ENCODE data around the gene SPIRE1. TPM values are rescaled to one million over a fixed set of nuclear protein-coding genes. Genes with fewer than 3 reads are reported as not detected.
A peak's percentile ranks its signal among the peaks of the same experiment; 100 is the strongest.
"Not testable (repeated sequence)": the region's sequence is repeated elsewhere in the genome, so short reads cannot be mapped to it uniquely, and the experiment has no call there.

Gene SPIRE1
- total RNA-seq, 2 donors from 2014 or later: 31.5 to 46.4 TPM

GRCh38 chr18:12574494-12575185, 83.3 kb downstream of the SPIRE1 start:
- intact Hi-C loops (cut with DNase I): no loop called here
- peak in 1 of 2 donors; percentile 34 for ATAC-seq
- no peak for DNase-seq

- DNase-seq (no peak), ATAC-seq (no peak)
- intact Hi-C loops (cut with DNase I): no loop called here
Observed at GRCh38 chr18:12571630-12572029, 86.3 kb downstream of the SPIRE1 start.

- intact Hi-C loops (cut with DNase I): no loop called here
- DNase-seq (no peak), ATAC-seq (no peak)
Observed at GRCh38 chr18:12569791-12570190, 88.1 kb downstream of the SPIRE1 start.

- intact Hi-C loops (cut with DNase I): no loop called here
- DNase-seq (no peak), ATAC-seq (no peak)
Observed at GRCh38 chr18:12567849-12568248, 90.1 kb downstream of the SPIRE1 start.

- intact Hi-C loops (cut with DNase I): no loop called here
- ATAC-seq: no peak
Observed at GRCh38 chr18:12564861-12565260, 93.0 kb downstream of the SPIRE1 start.

GRCh38 chr18:12564378-12564777, 93.5 kb downstream of the SPIRE1 start:
- ATAC-seq: no peak
- no peak for DNase-seq
- intact Hi-C loops (cut with DNase I): no loop called here

More at GRCh38 chr18:12564861-12565260, 93.0 kb downstream of the SPIRE1 start:
- DNase-seq: no peak

GRCh38 chr18:12560600-12560999, 97.3 kb downstream of the SPIRE1 start:
- ATAC-seq; DNase-seq; intact Hi-C loops (cut with DNase I): not testable (repeated sequence)

GRCh38 chr18:12559319-12559718, 98.6 kb downstream of the SPIRE1 start:
- ATAC-seq: no peak
- DNase-seq: no peak
- intact Hi-C loops (cut with DNase I): no loop called here

- ATAC-seq (no peak), DNase-seq (no peak)
- intact Hi-C loops (cut with DNase I): no loop called here
Observed at GRCh38 chr18:12556946-12557806, 100.7 kb downstream of the SPIRE1 start.

- DNase-seq: no peak
- intact Hi-C loops (cut with DNase I): no loop called here
- no peak for ATAC-seq
Observed at GRCh38 chr18:12554796-12555388, 103.0 kb downstream of the SPIRE1 start.

- intact Hi-C loops (cut with DNase I): no loop called here
- DNase-seq: no peak
- no peak for ATAC-seq
Observed at GRCh38 chr18:12552879-12553242, 105.0 kb downstream of the SPIRE1 start.

GRCh38 chr18:12551943-12552878, 105.7 kb downstream of the SPIRE1 start:
- DNase-seq: peak; percentile 58

GRCh38 chr18:12551466-12551865, 106.4 kb downstream of the SPIRE1 start:
- intact Hi-C loops (cut with DNase I); ATAC-seq; DNase-seq: not testable (repeated sequence)

More at GRCh38 chr18:12551943-12552878, 105.7 kb downstream of the SPIRE1 start:
- ATAC-seq: peak; percentile 92 to 93
- intact Hi-C loops (cut with DNase I): not testable (repeated sequence)

GRCh38 chr18:12543697-12544096, 114.2 kb downstream of the SPIRE1 start:
- intact Hi-C loops (cut with DNase I): no loop called here
- no peak for DNase-seq
- ATAC-seq: no peak

GRCh38 chr18:12540751-12541150, 117.2 kb downstream of the SPIRE1 start:
- ATAC-seq (no peak), DNase-seq (no peak)
- intact Hi-C loops (cut with DNase I): no loop called here

GRCh38 chr18:12539158-12539557, 118.7 kb downstream of the SPIRE1 start:
- intact Hi-C loops (cut with DNase I); DNase-seq; ATAC-seq: not testable (repeated sequence)

GRCh38 chr18:12534820-12535219, 123.1 kb downstream of the SPIRE1 start:
- intact Hi-C loops (cut with DNase I): no loop called here
- ATAC-seq: no peak
- DNase-seq: no peak

GRCh38 chr18:12532661-12533060, 125.2 kb downstream of the SPIRE1 start:
- intact Hi-C loops (cut with DNase I): no loop called here
- ATAC-seq: no peak
- no peak for DNase-seq

GRCh38 chr18:12531749-12532148, 126.2 kb downstream of the SPIRE1 start:
- ATAC-seq (no peak), DNase-seq (no peak)
- intact Hi-C loops (cut with DNase I): no loop called here
